ENCODE data around the gene ASXL3. TPM values are rescaled to one million over a fixed set of nuclear protein-coding genes. Genes with fewer than 3 reads are reported as not detected.

ASXL3 gene
- polyA plus RNA-seq, 1 experiment: not detected

- ChIA-PET POLR2A (no interaction called here), CTCF (no interaction called here)
- Histone ChIP-seq H3K27me3 (ENCODE audit: control insufficient read depth, insufficient read depth, low read length) (no peaks in the 10 kb centered on the region), H3K4me3 (ENCODE audit: low read depth, low read length) (no peak overlapping the region), H3K36me3 (ENCODE audit: control insufficient read depth, insufficient read depth, low read length) (no peaks in the 10 kb centered on the region)
- no peak for DNase-seq (ENCODE audit: low read depth)
- no peak for TF ChIP-seq CTCF (IDR thresholded peaks at IDR 0.05; ENCODE audit: insufficient read depth, low read depth, low read length)
Observed at GRCh38 chr18:33606621-33607020, 28.6 kb downstream of the ASXL3 start.

GRCh38 chr18:33611525-33612135 lies 33.6 kb downstream of the ASXL3 start:
- H3K27me3 ChIP-seq (ENCODE audit: control insufficient read depth, insufficient read depth, low read length): no peaks in the 10 kb centered on the region
- TF ChIP-seq CTCF (IDR thresholded peaks at IDR 0.05; ENCODE audit: insufficient read depth, low read depth, low read length): no peak
- no peaks in the 10 kb centered on the region for H3K36me3 ChIP-seq (ENCODE audit: control insufficient read depth, insufficient read depth, low read length)
- DNase-seq (ENCODE audit: low read depth): no peak
- H3K4me3 ChIP-seq (ENCODE audit: low read depth, low read length): no peak overlapping the region
- POLR2A ChIA-PET: no interaction called here
- CTCF ChIA-PET: no interaction called here

GRCh38 chr18:33612632-33613031 lies 34.6 kb downstream of the ASXL3 start:
- ChIA-PET POLR2A (no interaction called here), CTCF (no interaction called here)
- no peak for TF ChIP-seq CTCF (IDR thresholded peaks at IDR 0.05; ENCODE audit: insufficient read depth, low read depth, low read length)

GRCh38 chr18:33616556-33616955 lies 38.5 kb downstream of the ASXL3 start:
- H3K36me3 ChIP-seq (ENCODE audit: control insufficient read depth, insufficient read depth, low read length): no peaks in the 10 kb centered on the region
- CTCF ChIA-PET: no interaction called here
- no peaks in the 10 kb centered on the region for H3K27me3 ChIP-seq (ENCODE audit: control insufficient read depth, insufficient read depth, low read length)
- DNase-seq (ENCODE audit: low read depth): no peak
- POLR2A ChIA-PET: no interaction called here
- TF ChIP-seq CTCF (IDR thresholded peaks at IDR 0.05; ENCODE audit: insufficient read depth, low read depth, low read length): no peak
- H3K4me3 ChIP-seq (ENCODE audit: low read depth, low read length): no peak overlapping the region

More at GRCh38 chr18:33612632-33613031, 34.6 kb downstream of the ASXL3 start:
- DNase-seq (ENCODE audit: low read depth): no peak
- H3K36me3 ChIP-seq (ENCODE audit: control insufficient read depth, insufficient read depth, low read length): no peaks in the 10 kb centered on the region
- no peak overlapping the region for H3K4me3 ChIP-seq (ENCODE audit: low read depth, low read length)
- no peaks in the 10 kb centered on the region for H3K27me3 ChIP-seq (ENCODE audit: control insufficient read depth, insufficient read depth, low read length)

- Histone ChIP-seq H3K4me3 (ENCODE audit: low read depth, low read length) (no peak overlapping the region), H3K27me3 (ENCODE audit: control insufficient read depth, insufficient read depth, low read length) (no peaks in the 10 kb centered on the region), H3K36me3 (ENCODE audit: control insufficient read depth, insufficient read depth, low read length) (no peaks in the 10 kb centered on the region)
- DNase-seq (ENCODE audit: low read depth): no peak
- TF ChIP-seq CTCF (IDR thresholded peaks at IDR 0.05; ENCODE audit: insufficient read depth, low read depth, low read length): no peak
- POLR2A ChIA-PET: no interaction called here
- CTCF ChIA-PET: no interaction called here
Observed at GRCh38 chr18:33627114-33627513, 49.1 kb downstream of the ASXL3 start.

Data from BJ (cell line).